ENCODE data around the gene CELF5. TPM values are rescaled to one million over a fixed set of nuclear protein-coding genes. Genes with fewer than 3 reads are reported as not detected.

The CELF5 gene
- total and polyA plus RNA-seq, 9 of the 15 experiments (the other 6 are each of a cell fraction or from before 2014, with no cell fraction given) = 0.01 to 0.56 (median 0.22) TPM

DNA sequence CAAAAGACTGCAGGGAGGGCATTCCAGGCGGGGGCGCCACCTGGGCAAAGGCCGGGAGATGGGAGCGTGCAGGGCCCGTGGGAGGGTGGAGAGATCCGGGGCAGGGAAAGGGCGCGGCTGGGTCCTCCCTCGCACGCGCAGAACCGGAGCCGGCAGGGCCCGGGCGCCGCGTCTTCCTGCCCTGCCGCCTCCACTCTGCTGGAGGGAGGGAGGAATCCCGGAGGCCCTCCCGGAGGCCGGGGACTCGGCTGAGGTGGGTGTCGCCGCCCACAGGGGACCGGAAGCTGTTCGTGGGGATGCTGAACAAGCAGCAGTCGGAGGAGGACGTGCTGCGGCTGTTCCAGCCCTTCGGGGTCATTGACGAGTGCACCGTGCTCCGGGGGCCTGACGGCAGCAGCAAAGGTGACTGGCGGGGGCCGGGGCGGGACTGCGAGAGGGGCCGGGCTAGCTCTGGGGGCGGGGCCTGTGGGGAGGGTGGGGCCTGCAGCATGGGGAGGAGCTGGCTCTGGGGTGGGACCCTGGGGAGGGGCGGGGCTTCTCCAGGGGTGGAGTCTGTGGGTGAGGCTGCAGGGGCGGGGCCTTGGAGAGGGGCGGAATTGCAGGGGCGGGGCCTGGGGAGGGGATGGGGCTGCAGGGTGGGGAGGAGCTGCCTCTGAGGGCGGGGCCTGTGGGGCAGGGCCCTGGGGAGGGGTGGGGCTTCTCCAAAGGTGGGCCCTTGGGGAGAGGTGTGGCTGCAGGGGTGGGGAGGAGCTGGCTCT is 51.3 kb downstream of the CELF5 start (continued):
- TF ChIP-seq, protein P1, sequence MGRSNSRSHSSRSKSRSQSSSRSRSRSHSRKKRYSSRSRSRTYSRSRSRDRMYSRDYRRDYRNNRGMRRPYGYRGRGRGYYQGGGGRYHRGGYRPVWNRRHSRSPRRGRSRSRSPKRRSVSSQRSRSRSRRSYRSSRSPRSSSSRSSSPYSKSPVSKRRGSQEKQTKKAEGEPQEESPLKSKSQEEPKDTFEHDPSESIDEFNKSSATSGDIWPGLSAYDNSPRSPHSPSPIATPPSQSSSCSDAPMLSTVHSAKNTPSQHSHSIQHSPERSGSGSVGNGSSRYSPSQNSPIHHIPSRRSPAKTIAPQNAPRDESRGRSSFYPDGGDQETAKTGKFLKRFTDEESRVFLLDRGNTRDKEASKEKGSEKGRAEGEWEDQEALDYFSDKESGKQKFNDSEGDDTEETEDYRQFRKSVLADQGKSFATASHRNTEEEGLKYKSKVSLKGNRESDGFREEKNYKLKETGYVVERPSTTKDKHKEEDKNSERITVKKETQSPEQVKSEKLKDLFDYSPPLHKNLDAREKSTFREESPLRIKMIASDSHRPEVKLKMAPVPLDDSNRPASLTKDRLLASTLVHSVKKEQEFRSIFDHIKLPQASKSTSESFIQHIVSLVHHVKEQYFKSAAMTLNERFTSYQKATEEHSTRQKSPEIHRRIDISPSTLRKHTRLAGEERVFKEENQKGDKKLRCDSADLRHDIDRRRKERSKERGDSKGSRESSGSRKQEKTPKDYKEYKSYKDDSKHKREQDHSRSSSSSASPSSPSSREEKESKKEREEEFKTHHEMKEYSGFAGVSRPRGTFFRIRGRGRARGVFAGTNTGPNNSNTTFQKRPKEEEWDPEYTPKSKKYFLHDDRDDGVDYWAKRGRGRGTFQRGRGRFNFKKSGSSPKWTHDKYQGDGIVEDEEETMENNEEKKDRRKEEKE (IDR thresholded peaks at IDR 0.05; ENCODE audit: borderline replicate concordance in 1 of 2, control insufficient read depth in 1 of 2, low read depth in 2 of 2, low read length in 1 of 2) = no peak
- TF ChIP-seq, protein P2, sequence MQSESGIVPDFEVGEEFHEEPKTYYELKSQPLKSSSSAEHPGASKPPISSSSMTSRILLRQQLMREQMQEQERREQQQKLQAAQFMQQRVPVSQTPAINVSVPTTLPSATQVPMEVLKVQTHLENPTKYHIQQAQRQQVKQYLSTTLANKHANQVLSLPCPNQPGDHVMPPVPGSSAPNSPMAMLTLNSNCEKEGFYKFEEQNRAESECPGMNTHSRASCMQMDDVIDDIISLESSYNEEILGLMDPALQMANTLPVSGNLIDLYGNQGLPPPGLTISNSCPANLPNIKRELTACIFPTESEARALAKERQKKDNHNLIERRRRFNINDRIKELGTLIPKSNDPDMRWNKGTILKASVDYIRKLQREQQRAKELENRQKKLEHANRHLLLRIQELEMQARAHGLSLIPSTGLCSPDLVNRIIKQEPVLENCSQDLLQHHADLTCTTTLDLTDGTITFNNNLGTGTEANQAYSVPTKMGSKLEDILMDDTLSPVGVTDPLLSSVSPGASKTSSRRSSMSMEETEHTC (IDR thresholded peaks at IDR 0.05) = no peak
- TF ChIP-seq RBM39 (optimal IDR thresholded peaks at IDR 0.05; ENCODE audit: low read depth, low read length) (no peak), GTF3C2 (IDR thresholded peaks at IDR 0.05; ENCODE audit: borderline replicate concordance, extremely low read depth, insufficient read length) (peak; percentile 23), CHAMP1 (IDR thresholded peaks at IDR 0.05) (no peak), HLTF (IDR thresholded peaks at IDR 0.05) (no peak), ZNF785 (CRISPR knock-in tag; IDR thresholded peaks at IDR 0.05) (no peak), COPS2 (conservative IDR thresholded peaks at IDR 0.05) (no peak), NCOA6 (IDR thresholded peaks at IDR 0.05) (no peak)
- TF ChIP-seq, protein P3, sequence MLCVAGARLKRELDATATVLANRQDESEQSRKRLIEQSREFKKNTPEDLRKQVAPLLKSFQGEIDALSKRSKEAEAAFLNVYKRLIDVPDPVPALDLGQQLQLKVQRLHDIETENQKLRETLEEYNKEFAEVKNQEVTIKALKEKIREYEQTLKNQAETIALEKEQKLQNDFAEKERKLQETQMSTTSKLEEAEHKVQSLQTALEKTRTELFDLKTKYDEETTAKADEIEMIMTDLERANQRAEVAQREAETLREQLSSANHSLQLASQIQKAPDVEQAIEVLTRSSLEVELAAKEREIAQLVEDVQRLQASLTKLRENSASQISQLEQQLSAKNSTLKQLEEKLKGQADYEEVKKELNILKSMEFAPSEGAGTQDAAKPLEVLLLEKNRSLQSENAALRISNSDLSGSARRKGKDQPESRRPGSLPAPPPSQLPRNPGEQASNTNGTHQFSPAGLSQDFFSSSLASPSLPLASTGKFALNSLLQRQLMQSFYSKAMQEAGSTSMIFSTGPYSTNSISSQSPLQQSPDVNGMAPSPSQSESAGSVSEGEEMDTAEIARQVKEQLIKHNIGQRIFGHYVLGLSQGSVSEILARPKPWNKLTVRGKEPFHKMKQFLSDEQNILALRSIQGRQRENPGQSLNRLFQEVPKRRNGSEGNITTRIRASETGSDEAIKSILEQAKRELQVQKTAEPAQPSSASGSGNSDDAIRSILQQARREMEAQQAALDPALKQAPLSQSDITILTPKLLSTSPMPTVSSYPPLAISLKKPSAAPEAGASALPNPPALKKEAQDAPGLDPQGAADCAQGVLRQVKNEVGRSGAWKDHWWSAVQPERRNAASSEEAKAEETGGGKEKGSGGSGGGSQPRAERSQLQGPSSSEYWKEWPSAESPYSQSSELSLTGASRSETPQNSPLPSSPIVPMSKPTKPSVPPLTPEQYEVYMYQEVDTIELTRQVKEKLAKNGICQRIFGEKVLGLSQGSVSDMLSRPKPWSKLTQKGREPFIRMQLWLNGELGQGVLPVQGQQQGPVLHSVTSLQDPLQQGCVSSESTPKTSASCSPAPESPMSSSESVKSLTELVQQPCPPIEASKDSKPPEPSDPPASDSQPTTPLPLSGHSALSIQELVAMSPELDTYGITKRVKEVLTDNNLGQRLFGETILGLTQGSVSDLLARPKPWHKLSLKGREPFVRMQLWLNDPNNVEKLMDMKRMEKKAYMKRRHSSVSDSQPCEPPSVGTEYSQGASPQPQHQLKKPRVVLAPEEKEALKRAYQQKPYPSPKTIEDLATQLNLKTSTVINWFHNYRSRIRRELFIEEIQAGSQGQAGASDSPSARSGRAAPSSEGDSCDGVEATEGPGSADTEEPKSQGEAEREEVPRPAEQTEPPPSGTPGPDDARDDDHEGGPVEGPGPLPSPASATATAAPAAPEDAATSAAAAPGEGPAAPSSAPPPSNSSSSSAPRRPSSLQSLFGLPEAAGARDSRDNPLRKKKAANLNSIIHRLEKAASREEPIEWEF (CRISPR knock-in tag; IDR thresholded peaks at IDR 0.05) = no peak

Data from K562 (cell line).